C4-2B (cell line): ENCODE results near the gene RALGAPA2.

Experiments
- ZFX ChIP-seq: fragments of 450-650 bp; IDR thresholded peaks from 2 replicates; pipeline ENCODE4 v1.6.1; 2017
- TF ChIP-seq, protein P1 (sequence below): fragments of 450-650 bp; conservative IDR thresholded peaks from 2 replicates; pipeline ENCODE4 v1.5.1; 2017; ENCODE audit warnings: mild to moderate bottlenecking

DNA sequence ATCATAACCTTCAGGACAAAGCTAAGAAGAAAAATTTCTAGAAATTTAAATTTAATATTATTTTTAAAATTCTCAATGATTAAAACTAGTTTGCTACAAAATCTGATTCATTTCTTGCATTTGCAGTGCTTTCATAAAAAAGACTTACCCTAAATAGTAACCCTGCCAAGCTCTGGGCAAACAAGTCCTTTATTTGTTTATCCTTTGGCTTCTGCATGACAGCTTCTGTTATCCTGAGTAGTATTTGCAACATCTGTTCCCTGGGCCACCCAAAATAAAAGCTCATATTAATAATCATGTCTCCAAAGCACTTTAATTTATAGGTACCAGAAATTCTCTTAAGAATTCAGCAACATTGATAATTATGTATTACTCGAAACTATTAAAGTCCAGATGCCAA lies 101.3 kb downstream of the RALGAPA2 start:
- TF ChIP-seq, protein P1, sequence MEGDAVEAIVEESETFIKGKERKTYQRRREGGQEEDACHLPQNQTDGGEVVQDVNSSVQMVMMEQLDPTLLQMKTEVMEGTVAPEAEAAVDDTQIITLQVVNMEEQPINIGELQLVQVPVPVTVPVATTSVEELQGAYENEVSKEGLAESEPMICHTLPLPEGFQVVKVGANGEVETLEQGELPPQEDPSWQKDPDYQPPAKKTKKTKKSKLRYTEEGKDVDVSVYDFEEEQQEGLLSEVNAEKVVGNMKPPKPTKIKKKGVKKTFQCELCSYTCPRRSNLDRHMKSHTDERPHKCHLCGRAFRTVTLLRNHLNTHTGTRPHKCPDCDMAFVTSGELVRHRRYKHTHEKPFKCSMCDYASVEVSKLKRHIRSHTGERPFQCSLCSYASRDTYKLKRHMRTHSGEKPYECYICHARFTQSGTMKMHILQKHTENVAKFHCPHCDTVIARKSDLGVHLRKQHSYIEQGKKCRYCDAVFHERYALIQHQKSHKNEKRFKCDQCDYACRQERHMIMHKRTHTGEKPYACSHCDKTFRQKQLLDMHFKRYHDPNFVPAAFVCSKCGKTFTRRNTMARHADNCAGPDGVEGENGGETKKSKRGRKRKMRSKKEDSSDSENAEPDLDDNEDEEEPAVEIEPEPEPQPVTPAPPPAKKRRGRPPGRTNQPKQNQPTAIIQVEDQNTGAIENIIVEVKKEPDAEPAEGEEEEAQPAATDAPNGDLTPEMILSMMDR = no peak
- TF ChIP-seq ZFX = no peak
